HG02571 (cell line): Measurements from ENCODE around the gene DYNLT2B.
A peak's percentile ranks its signal among the peaks of the same experiment; 100 is the strongest.
"Not testable (repeated sequence)": the region's sequence is repeated elsewhere in the genome, so short reads cannot be mapped to it uniquely, and the experiment has no call there.

Experiments used
- ATAC-seq: cut with Tn5 transposase; IDR thresholded peaks from one replicate; pipeline ENCODE4 v1.9.1; 2021; ENCODE audit warnings: mild to moderate bottlenecking, moderate library complexity; ENCODE audit not compliant: unreplicated experiment

DYNLT2B gene

DNA sequence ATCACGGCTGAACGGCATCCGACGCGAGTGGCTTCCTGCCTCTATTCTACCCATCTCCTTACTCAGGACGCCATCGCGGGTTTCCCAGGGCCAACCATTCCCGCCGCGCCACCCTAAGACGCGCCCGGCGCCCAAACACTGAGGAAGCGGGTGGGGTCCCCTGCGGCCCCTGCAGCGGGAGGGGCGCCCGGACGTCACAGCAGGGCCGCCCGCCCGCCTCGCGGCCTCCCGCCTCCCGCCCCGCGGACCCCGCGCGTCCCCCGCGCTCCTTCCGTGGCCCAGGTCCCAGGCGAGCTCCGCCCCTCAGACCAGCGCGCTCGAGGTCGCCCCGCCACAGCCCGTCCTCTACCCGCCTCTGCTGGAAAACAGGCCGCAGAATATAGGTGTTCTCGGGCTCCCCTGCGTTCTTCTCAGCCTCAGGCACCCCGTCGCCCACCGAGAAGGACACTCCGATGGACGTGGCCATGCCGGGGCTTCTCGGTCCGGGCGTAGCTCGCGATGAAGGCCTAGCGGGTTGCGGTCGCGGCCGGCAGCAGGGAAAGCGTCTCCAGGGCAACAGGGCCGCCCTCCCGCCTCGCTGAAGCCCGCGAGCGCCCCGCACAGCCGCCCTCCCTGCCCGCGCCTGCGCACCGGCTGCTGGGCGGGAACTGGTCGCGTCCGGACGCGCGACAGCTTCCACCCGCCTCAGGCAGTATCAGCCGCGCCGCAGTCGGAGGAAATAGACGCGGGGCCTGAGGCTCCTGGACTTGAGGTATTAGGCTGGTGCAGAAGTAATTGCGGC, at the start of gene DYNLT2B:
Gene DYNLT2B, minus strand, starts transcription at position 554 of the 781 bp plus-strand sequence. Its CDS starts 88 bp downstream, at position 466.
- ATAC-seq = peak; percentile 76

DNA sequence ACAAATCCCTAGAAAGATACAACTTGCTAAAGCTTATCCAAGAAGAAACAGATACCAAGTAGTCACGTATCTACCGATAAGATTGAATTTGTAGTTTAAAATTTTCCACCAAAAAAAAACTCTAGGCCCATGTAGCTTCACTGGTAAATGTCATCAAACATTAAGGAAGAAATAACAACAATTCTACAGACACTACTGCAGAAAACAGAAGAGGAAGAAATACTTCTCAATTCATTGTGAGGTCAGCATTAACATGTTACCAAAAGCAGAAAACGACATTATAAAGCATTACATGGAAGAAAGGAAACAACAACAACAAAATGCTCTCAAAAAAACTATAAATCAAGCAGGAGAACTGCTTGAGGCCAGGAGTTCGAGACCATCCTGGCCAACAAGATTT, 47.7 kb upstream of the DYNLT2B start:
- no peak for ATAC-seq

DNA sequence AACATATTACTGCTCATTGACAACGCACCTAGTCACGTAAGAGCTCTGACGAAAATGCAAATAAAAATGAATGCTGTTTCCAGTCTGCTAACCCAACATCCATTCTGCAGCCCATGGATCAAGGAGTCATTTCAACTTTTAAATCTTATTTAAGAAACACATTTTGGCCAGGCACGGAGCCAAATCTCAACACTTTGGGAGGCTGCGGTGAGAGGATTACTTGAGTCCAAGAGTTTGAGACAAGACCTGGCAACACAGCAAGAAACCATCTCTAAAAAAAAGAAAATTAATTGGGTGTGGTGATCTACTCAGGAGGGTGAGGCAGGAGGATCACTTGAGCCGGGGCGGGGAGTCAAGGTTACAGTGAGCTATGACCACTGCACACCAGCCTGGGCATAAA, 42.5 kb upstream of the DYNLT2B start:
- ATAC-seq = no peak

DNA sequence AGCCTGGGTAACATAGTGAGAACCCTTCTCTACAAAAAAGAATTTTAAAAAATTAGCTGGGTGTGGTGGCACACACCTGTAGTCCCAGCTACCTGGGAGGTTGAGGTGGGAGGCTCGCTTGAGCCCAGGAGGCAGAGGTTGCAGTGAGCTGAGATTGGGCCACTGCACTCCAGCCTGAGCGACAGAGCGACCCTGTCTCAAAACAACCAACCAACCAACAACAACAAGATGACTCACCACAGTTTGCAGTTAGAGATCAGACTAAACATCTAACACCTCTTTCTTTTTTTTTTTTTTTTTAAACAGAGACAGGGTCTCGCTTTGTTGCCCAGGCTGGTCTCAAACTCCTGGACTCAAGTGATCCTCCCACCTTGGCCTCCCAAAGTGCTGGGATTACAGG, 40.5 kb upstream of the DYNLT2B start:
- not testable (repeated sequence) for ATAC-seq

DNA sequence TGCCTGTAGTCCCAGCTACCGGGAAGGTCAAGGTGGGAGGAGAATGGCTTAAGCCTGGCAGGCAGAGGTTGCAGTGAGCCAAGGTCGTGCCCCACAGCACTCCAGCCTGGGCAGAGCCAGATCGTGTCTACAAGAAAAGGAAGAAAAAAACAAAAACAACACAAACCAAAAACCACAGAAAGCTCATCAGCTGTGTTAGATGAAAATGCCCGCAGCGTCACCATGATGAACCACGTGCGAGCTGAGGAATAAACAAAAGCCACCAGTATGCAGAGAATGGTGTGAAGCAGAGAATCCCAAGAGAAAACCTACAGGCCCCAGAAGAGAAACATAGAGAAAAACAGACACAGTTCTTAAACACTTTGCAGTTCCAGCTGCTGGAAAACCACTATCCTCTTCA, 39.9 kb upstream of the DYNLT2B start:
- no peak for ATAC-seq

DNA sequence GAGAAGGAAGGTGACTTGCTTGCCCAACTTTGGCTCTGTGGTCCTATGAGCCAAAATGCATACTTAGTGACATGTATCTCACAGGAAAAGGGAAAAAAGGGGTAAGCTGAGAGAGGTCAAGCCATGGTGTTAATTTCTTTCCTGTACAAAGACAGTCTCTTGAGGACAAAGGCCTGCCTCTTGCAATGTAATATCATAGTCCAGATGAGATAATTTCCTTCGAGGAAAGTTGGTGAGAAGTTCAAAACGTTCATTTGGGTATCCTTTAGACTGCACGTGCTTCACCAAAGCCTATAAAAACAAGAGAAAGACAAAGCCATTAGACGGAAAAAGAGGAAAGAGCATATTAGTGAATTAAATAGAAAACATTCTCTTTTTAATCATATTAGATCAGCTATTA, 38.5 kb upstream of the DYNLT2B start:
- ATAC-seq = no peak

DNA sequence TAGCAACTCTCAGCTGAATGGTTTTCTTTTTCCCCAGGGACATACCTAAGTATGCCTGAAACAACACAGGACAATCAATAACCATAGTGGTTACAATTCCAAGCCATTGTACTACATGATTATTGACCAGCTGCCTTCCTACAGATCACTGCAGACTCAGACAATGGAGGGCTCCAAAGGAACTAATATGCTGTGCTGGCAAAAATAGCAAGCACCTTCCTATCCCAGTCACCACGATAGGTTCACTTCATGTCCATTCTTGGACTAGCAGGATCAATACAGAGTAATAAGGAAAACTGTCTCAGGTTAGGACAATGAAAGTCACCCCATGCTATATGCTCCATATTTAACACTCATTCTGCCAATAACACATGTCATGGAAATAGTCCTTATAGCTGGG, 37.6 kb upstream of the DYNLT2B start:
- ATAC-seq = no peak

DNA sequence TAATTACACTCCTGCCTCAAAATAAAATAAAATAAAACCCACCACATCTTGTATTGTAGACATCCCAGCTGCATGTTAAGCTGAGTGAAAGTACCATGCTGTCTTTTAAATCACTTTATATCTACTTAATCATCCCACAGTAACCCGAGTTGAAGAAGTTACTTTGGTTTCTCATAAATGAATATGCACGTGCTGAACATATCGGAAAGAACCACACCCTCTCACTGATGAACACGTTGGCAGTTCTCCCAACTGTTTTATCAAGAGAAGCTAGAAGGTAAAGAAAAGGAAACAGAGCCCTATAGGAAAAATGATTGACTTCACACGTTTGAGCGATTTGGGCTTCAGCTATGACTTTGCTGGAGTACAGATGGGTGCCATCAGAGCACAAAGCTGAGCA, 36.1 kb upstream of the DYNLT2B start:
- ATAC-seq = no peak

DNA sequence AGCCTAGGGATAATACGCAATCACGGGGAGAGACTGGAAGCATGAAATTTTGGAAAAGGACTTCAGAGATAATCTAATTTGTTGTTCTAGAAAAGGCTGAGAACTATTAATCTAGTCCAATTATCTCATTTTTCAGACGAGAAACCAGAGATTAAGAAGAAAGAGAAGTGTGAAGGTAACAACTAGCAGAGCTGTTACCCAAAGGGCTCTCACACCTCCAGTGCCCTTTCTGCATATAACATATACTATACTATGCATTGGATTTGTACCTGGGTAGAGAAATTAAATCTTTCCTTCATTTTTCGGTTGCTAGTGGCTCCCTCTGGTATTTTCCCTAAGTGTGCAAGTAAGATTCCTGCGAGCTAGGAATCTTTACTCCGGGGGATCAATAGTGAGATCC, 33.5 kb upstream of the DYNLT2B start:
- no peak for ATAC-seq

DNA sequence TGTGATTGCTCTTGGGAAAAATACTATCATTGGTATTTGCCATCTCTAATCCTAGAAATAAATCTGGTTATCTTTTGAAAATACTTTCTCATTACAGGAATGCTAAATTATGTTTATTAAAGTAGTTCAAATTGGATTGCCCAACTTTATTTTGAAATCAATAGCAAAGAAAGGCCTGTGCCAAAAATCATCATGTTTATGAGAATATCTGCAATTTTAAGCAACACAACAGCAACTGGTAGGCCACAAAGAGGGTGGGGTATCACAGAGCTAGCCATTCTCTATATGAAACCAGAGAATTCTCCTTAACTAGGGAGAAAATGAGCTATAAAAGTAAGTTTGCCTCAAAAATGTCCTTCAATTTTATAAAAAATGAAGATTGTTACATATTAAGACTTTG, 32.0 kb upstream of the DYNLT2B start:
- no peak for ATAC-seq

DNA sequence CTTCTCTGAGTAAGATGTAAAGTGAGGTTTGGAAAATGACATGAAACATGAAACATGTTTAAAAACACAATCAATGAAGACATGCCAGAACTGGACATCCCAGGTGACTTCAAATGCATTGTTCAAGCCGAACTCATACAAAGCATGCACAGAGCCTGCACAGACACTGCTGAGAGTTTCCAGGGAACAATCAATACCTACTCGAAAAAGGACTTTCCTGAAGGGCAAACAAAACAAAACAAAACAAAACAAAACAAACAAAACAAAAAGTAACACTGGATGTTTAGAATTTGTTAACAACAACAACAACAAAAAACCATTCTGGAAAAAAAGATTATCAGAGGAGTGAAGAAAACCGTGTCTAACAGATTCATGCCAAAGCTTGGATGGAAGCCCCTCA, 30.7 kb upstream of the DYNLT2B start:
- ATAC-seq = no peak

DNA sequence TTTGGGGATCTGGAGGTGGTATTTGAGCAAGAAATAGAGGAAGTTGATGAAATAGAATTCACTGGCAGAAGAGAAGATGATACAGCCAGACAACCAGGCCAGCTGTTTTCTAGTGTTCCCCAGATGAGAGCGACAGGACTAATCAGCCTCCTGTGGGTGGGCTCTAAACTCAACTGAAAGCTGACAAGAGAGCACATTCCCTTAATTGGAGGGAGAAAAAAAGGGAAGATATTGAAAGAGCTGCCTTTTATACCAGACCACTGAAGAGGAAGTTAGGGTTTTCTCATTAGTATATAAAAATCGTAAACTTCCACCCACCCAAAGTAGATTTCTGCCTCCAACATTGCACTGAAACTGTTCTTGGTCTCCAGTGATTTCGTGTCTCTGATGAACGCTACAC, 26.6 kb upstream of the DYNLT2B start:
- no peak for ATAC-seq

DNA sequence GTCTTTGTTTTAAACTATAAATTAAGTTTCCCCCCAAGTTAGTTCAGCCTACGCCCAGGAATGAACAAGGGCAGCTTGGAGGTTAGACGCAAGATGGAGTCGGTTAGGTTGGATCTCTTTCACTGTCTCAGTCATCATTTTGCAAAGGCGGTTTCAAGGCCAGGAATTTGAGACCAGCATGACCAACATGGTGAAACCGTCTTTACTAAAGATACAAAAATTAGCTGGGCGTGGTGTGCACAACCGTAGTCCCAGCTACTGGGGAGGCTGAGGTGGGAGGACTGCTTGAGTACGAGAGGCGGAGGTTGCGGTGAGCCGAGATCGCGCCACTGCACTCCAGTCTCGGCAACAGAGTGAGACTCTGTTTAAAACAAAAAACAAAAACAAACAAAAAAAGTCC, 25.9 kb upstream of the DYNLT2B start:
- ATAC-seq = not testable (repeated sequence)

DNA sequence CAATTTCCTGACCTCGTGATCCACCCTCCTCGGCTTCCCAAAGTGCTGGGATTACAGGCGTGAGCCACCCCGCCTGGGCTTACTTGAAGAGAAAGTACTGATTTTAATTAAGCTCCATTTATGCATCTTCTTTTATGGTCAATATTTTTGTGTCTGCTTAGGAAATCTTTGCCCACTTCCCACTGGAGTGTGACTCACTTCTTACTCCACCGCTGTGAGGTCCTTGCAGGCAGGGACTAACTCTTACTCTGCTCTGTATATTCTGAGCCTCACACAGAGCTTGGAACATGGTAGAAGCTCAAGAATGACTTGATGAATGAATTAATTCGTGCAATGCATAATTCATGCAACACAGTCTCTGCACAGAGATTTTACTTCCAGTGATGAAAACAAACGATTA, 23.1 kb upstream of the DYNLT2B start:
- no peak for ATAC-seq

DNA sequence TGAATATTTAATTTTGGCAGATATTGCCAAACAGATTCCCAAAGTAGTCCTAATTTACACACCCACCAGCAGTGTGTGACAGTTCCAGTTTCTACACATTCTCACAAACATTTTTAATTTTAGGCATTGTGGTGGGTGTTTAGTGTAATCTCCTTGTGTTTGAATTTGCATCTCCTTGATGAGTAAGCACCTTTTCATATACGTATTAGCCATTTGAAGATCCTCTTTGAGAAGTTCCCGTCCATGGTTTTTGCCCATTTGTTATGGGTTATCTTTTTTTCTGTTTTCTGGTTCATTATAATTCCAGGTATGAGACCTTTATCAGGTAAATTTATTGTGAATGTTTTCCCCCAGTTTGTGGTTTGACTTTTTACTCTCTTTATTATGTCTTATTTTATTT, 22.4 kb upstream of the DYNLT2B start:
- ATAC-seq = no peak

DNA sequence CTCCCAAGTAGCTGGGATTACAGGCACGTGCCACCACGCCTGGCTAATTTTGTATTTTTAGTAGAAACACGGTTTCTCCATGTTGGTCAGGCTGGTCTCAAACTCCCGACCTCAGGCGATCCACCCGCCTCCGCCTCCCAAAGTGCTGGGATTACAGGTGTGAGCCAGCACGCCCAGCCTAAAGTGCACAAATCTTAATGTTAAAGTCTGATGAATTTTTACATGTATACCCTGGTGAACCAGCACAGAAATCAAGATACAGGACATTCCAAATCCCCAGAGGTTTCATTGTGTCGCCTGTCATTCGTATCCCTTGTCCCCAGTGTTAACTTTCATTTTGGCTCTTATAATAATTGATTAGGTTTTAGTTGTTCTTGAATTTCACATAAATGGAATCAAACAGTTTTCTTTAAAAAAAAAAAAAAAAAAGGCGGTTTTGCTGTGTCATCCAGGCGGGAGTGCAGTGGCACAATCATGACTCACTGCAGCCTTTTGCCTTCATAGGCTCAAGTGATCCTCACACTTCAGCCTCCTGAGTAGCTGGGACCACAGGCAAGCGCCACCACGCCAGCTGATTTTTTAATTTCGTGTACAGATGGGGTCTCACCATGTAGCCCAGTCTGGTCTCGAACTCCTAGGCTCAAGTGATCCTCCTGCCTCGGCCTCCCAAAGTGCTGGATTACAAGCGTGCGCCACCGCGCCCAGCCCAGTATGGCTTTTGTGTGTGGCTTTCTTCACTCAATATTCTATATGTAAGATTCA, 21.6 kb upstream of the DYNLT2B start:
- no peak for ATAC-seq

DNA sequence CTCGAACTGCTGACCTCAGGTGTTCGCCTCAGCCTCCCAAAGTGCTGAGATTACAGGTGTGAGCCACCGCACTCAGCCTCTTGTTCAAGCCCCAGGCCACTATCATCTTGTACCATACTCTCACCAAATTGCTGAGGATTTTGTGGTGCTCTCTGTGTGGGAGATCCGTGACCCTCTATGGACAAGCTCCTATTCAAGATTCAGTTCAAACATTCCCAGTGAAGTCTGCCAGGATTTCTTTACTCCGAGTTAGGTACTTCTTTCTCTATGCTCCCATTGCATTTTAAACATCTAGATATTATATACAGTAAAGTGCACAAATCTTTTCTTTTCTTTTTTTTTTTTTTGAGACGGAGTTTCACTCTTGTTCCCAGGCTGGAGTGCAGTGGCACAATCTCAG, 21.0 kb upstream of the DYNLT2B start:
- ATAC-seq = no peak

DNA sequence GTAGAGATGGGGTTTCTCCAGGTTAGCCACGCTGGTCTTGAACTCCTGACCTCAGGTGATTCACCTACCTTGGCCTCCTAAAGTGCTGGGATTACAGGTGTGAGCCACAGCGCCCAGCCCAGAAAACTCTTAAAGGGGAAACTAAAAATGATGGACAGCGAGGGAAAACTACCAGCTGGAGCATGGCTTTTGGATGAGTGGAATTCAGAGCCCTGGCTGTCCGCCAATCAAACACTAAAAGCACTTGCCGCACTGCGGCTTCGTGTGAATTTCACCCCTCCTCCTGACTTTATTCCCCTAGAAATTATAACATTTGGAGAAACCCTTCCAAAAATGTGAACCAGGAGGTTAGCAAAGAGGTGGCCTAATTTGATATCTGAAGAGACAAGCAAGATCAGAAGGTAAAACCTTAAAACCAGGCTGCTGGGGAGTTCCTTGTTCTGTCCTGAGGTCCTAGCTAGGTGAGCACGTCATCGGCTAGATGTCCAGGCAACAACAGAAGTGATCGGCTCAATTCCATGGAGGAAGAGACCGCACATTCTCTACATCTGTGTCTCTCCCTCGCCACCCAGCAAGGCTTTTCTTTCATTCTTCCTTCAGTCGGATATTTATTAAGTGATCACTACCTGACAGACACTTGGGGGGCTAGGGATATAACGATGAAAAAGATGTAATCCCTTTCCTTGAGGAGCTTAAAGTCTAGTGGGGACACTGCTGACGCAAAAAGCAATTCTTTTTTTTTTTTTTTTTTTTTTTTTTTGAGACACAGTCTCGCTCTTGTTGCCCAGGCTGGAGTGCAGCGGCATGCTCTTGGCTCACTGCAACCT, 18.5 kb upstream of the DYNLT2B start:
- ATAC-seq = no peak

DNA sequence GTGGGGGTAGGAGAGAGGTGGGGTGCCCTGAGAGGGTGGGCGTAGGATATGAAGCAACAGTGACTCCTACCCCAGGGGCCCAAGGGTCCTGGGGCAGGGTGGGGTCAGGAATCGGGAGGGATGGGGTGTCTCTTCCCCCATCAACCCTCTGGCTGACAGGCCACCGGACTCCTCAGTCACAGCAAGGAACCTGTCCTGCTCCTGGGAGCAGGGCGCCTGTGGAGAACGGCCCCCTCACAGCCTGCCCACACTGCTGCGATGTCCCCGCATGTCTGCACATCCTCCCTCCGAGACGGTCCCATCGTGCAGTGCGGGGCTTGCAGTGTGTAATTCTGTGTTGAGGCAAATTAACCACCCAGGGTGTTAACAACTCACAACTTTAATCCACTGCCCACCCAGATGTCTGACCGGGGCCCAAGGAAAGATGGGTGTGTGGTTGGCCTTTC, 17.5 kb upstream of the DYNLT2B start:
- no peak for ATAC-seq

DNA sequence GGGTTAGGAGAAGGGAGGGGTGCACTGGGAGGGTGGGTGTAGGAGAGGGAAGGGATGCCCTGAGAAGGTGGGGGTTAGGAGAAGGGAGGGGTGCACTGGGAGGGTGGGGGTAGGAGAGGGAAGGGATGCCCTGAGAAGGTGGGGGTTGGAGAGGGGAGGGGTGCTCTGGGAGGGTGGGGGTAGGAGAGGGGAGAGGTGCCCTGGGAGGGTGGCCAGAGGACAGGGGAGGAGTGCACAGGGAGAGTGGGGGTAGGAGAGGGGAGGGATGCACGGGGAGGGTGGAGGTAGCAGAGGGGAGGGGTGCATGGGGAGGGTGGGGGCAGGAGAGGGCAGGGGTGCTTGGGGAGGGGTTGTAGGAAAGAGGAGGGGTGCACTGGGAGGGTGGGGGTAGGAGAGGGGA, 16.9 kb upstream of the DYNLT2B start:
- ATAC-seq = no peak

DNA sequence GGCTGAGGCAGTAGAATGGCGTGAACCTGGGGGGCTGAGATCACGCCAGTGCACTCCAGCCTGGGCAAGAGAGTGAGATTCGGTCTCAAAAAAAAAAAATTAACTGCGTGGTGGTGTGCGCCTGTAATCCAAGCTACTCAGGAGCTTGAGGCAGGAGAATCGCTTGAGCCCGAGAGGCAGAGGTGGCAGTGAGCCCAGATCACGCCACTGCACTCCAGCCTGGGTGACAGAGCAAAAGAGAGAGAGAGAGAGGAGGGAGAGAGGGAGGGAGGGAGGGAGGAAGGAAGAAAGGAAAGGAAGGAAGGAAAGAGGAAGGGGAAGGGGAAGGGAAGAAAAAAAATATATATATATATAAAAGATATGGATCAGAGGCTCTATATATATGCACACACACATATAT, 14.1 kb upstream of the DYNLT2B start:
- ATAC-seq = no peak
